Heart right ventricle (tissue), 16 donors: ENCODE results near the gene CNNM2. TPM values are rescaled to one million over a fixed set of nuclear protein-coding genes. Genes with fewer than 3 reads are reported as not detected.
"Not testable (repeated sequence)": the region's sequence is repeated elsewhere in the genome, so short reads cannot be mapped to it uniquely, and the experiment has no call there.

ENCODE experiments used
- ATAC-seq, 8 donors: fragments of 200-7000 bp; cut with Tn5 transposase; one replicate each; pipeline ENCODE4 v1.9.1; 2020; ENCODE audit warnings: mild to moderate bottlenecking in 8 of 8, moderate library complexity in 8 of 8, moderate number of reproducible peaks in 1 of 8
- DNase-seq, 2 donors: peaks; one replicate each; pipeline ENCODE4 v3.0.0-alpha.2; 2020
- H3K27ac ChIP-seq, 10 donors: fragments of 200-600 bp; sonication (generic) in 2 of 10; one replicate each; pipeline versions ENCODE4 v1.5.0 to v1.8.0; 2020 to 2022; ENCODE audit warnings: mild to moderate bottlenecking in 3 of 10
- H3K27me3 ChIP-seq, 7 donors: fragments of 200-600 bp; one replicate each; pipeline ENCODE4 v1.8.0; 2021 to 2022; ENCODE audit warnings: mild to moderate bottlenecking in 2 of 7
- H3K36me3 ChIP-seq, 9 donors: fragments of 200-600 bp; sonication (generic) in 1 of 9; one replicate each; pipeline versions ENCODE4 v1.5.0 to v1.8.0; 2020 to 2022; ENCODE audit warnings: mild to moderate bottlenecking in 2 of 9
- H3K4me1 ChIP-seq, 9 donors: fragments of 200-600 bp; sonication (generic) in 1 of 9; one replicate each; pipeline versions ENCODE4 v1.5.0 to v1.8.0; 2020 to 2022; ENCODE audit warnings: mild to moderate bottlenecking in 4 of 9
- H3K4me3 ChIP-seq, 10 donors: fragments of 200-600 bp; sonication (generic) in 2 of 10; one replicate each; pipeline versions ENCODE4 v1.5.0 to v1.8.0; 2020 to 2022; ENCODE audit warnings: mild to moderate bottlenecking in 7 of 10, moderate library complexity in 2 of 10
- H3K9me3 ChIP-seq, 11 donors: fragments of 200-600 bp in 10 of 11; sonication (generic) in 2 of 11; one replicate each; pipeline versions ENCODE4 v1.5.0 to v1.8.0; 2013 to 2022; ENCODE audit warnings: mild to moderate bottlenecking in 2 of 11, control low read depth in 1 of 11, moderate library complexity in 1 of 11
- WGBS, 2 donors: extraction: QIAGEN DNeasy Blood & Tissue Kit; methylation state at CpG; one replicate each; pipeline ENCODE4 v1.1.7; 2013; ENCODE audit warnings: inconsistent platforms in 1 of 2; 5-methylcytosine and 5-hydroxymethylcytosine counted together
- intact Hi-C, 10 donors: fragments of 100-400 bp; cut with DNase I; formaldehyde crosslinking; loops; one replicate each; pipeline versions ENCODE4 v1.11.1 to v1.14.2; 2022
- polyA plus RNA-seq, 2 donors: library from polyadenylated mRNA; stranded (reverse); fragments of 200-250 nt; gene quantifications; one replicate each; pipeline ENCODE4 v1.2.3, GENCODE V29; 2013
- total RNA-seq, 10 donors: library from RNA; stranded (reverse); fragmentation: NEBNext Ultra II Directional in 3 of 10; extraction: Animal tissue kit (Norgen Biotek cat#: 25700) in 3 of 10; gene quantifications; one replicate each; pipeline versions ENCODE4 v1.2.1 to v1.2.4, GENCODE V29; 2021 to 2023
- TF ChIP-seq, protein P1 (sequence below), 9 donors: fragments of 200-600 bp; sonication (generic) in 2 of 9; IDR thresholded peaks; one replicate each; pipeline versions ENCODE4 v1.5.0 to v1.8.0; 2021 to 2022; ENCODE audit warnings: antibody characterized with exemption in 9 of 9, mild to moderate bottlenecking in 5 of 9, moderate library complexity in 1 of 9
- donor health status: Arrhythmogenic right ventricular cardiomyopathy.
- donor health status: ischemic (EF 13 %, LVEDD 7.1; RV severe dilation, severe dysfunction).
- donor health status: healthy with polysubstance abuse.
- donor health status: DM: no; HTN: yes; CAD: no.
- donor health status: DM: no; HTN: no; CAD: no.
- donor health status: ischemic (EF 25% LVEDD 6.9; RV normal size, moderate dysfunction).
- donor health status: ischemic (EF 25% LVEDD 5.7; RV mildly dilated, moderate dysfunction).
- donor health status: healthy.
- donor health status: DM: yes; HTN: yes; CAD: no.
- donor health status: Ischemic cardiomyopathy.
- donor health status: ischemic (EF 35%, LVEDD 5.7; RV mildly dilated, moderate dysfunction).
- donor health status: nonischemic (EF 11% LVEDD 7.7; RV severe dilation, severe dysfunction).
- donor health status: DM: yes; HTN: yes; CAD: no.
- donor health status: PGD.
- donor health status: ischemic (EF 29% LVEDD 5.4; RV normal size, mild dysfunction).
- donor health status: nonischemic (EF 23%, LVEDD 6.1; RV moderate dilation, normal function).

Gene CNNM2
- total and polyA plus RNA-seq, 12 donors = 1.3 to 5.3 (median 3.9) TPM

DNA sequence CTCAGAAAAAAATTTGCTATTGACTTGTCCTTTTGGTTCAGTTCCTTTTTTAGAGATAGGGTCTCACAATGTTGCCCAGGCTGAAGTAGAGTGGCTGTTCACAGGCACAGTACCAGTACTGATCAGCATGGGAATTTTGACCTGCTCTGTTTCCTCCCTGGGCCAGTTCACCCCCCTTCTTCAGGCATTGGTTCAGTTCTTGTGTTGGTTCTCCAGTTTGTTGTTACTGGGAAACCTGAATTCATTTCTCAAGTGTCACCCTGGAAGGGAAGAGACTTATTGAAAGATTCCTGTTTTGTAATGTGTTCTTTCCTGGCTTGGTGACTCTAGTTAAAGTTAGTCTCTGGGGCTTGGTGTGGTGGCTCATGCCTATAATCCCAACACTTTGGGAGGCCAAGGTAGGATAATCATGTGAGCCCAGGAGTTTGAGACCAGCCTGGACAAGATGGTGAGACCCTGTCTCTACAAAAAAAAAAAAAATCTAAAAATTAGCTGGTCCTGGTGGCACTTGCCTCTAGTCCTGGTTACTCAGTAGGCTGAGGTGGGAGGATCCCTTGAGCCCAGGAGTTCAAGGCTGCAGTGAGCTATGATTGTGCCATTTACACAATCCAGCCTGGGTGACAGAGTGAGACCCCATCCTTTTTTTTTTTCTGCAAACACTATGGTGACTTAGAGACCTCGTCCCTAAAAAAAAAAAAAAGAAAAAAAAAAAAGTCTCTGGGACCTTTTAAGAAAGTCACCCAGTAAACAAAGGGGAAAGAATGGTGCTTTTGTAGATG, 52.7 kb downstream of the CNNM2 start:
- no peak for ATAC-seq

DNA sequence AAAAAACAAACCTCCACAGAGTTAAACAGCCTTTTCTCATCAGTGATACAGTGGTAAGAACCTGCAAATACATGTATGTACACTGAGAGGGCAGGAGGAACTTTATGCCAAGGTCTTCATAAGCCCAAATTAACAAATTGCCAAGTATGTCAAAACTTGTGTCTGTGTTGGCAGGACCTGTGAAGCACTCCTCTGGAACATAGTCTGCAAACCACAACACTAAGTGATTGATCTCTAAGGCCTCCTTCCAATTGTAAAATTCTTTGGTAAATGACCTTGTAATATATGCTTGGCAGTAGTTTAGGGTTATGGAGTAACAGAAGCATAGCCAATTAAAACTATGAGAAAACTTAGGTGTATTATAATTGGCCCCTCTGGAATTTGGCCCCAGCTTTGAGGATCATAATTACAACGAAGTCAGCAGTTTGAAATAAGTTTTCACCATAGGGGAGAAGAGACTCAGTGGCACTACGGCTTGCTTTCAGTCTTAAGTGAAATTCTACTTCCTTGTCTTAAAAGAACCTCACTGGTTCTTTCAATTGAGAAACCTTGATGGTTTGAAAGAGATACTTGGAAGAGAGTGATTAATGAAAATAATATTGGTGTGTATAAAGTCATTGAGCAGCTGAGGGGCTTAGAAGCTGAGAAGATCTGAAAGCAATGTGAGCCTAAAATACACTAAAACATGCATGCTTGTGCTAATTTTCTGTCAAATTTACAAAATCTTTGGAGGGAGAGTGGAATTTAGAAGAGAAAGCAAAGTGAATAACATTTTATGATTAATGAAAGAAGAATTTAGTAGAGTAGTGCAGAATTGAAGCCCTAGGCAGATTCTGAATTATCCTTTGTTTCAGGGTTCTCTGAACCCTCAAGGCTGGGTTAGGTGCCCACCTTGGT, 57.6 kb downstream of the CNNM2 start:
- TF ChIP-seq, protein P1, sequence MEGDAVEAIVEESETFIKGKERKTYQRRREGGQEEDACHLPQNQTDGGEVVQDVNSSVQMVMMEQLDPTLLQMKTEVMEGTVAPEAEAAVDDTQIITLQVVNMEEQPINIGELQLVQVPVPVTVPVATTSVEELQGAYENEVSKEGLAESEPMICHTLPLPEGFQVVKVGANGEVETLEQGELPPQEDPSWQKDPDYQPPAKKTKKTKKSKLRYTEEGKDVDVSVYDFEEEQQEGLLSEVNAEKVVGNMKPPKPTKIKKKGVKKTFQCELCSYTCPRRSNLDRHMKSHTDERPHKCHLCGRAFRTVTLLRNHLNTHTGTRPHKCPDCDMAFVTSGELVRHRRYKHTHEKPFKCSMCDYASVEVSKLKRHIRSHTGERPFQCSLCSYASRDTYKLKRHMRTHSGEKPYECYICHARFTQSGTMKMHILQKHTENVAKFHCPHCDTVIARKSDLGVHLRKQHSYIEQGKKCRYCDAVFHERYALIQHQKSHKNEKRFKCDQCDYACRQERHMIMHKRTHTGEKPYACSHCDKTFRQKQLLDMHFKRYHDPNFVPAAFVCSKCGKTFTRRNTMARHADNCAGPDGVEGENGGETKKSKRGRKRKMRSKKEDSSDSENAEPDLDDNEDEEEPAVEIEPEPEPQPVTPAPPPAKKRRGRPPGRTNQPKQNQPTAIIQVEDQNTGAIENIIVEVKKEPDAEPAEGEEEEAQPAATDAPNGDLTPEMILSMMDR (IDR thresholded peaks at IDR 0.05) = no peak
- Histone ChIP-seq H3K27me3 (no peaks in the 10 kb centered on the region), H3K9me3 (no peaks in the 10 kb centered on the region), H3K4me3 (no peak overlapping the region), H3K27ac (no peak overlapping the region), H3K4me1 (peaks cover 0 to 5% (median 0%) of the 10 kb centered on the region in 9 donors), H3K36me3 (no peaks in the 10 kb centered on the region)
- DNase-seq (no peak), ATAC-seq (no peak)
- intact Hi-C loops = no loop called here
- WGBS, 2 donors = 89 to 91% methylated on average over 2 of the region's 2 CpGs

More for the DNA sequence above, 52.7 kb downstream of the CNNM2 start:
- no peak overlapping the region for H3K4me3 ChIP-seq
- H3K27me3 ChIP-seq = no peaks in the 10 kb centered on the region
- no peak overlapping the region for H3K27ac ChIP-seq
- no peaks in the 10 kb centered on the region for H3K36me3 ChIP-seq
- intact Hi-C loops = no loop called here
- no peaks in the 10 kb centered on the region for H3K9me3 ChIP-seq
- H3K4me1 ChIP-seq = peaks cover 0 to 5% (median 0%) of the 10 kb centered on the region in 9 donors
- no peak for DNase-seq
- TF ChIP-seq, protein P1 (IDR thresholded peaks at IDR 0.05) = no peak
- 83 to 100% methylated on average over 1 of the region's 1 CpG for WGBS, 2 donors

DNA sequence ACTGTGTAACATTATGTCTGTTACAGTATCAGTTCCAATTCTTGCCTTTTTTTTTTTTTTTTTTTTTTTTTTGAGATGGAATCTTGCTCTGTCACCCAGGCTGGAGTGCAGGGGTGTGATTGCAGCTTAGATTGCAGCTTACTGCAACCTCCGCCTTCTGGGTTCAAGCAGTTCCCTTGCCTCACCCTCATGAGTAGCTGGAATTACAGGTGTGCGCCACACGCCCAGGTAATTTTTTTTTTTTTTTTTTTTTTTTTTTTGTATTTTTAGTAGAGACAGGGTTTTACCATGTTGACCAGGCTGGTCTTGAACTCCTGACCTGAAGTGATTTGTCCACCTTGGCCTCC, 58.3 kb downstream of the CNNM2 start:
- DNase-seq, H3K4me3 ChIP-seq, H3K27ac ChIP-seq, H3K36me3 ChIP-seq, H3K4me1 ChIP-seq, H3K27me3 ChIP-seq, H3K9me3 ChIP-seq, intact Hi-C loops, ATAC-seq: not testable (repeated sequence)
- 93 to 97% methylated on average over 3 of the region's 3 CpGs for WGBS, 2 donors

DNA sequence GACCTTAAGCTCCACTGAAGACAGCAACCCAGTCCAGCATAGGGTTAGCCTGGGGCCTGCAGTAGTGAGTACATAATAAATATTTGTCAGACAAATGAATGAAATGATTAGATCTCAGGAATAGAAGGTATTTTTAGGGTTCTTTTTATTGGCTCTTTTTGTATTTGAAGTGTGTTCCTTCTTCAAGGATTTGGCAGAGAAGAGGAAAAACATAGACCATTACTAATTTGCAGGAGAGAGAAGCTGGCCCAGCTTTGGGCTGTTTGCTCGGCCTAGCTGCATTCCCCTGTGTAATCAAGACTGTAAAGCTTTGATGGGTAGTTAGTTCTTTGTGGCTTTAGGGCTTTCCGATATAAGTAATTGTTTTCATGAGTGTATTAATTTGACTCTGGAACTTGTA, 64.2 kb downstream of the CNNM2 start:
- Histone ChIP-seq H3K36me3 (no peaks in the 10 kb centered on the region), H3K4me1 (no peaks in the 10 kb centered on the region), H3K27ac (no peak overlapping the region), H3K4me3 (no peak overlapping the region), H3K9me3 (no peaks in the 10 kb centered on the region), H3K27me3 (no peaks in the 10 kb centered on the region)
- DNase-seq (no peak), ATAC-seq (no peak)
- intact Hi-C loops = no loop called here
- TF ChIP-seq, protein P1 (IDR thresholded peaks at IDR 0.05) = no peak
- 73 to 86% methylated on average over 2 of the region's 2 CpGs for WGBS, 2 donors
